Esophagus squamous epithelium (tissue), 4 donors: ENCODE data around the gene EHBP1.

Source experiments
- POLR2A ChIP-seq, 4 donors: fragments of 450-650 bp; IDR thresholded peaks; one replicate each; pipeline ENCODE4 v1.6.1; 2017; ENCODE audit warnings: antibody characterized with exemption in 4 of 4, mild to moderate bottlenecking in 4 of 4, moderate library complexity in 3 of 4
- TF ChIP-seq, protein P1 (sequence below), 6 experiments: fragments of 450-650 bp in 4 of 6; fragments of 200-600 bp in 2 of 6; sonication (generic) in 2 of 6; IDR thresholded peaks; one replicate each; pipeline ENCODE4 v1.5.1; 2016 to 2019; ENCODE audit warnings: antibody characterized with exemption in 6 of 6, mild to moderate bottlenecking in 4 of 6, moderate library complexity in 4 of 6

DNA sequence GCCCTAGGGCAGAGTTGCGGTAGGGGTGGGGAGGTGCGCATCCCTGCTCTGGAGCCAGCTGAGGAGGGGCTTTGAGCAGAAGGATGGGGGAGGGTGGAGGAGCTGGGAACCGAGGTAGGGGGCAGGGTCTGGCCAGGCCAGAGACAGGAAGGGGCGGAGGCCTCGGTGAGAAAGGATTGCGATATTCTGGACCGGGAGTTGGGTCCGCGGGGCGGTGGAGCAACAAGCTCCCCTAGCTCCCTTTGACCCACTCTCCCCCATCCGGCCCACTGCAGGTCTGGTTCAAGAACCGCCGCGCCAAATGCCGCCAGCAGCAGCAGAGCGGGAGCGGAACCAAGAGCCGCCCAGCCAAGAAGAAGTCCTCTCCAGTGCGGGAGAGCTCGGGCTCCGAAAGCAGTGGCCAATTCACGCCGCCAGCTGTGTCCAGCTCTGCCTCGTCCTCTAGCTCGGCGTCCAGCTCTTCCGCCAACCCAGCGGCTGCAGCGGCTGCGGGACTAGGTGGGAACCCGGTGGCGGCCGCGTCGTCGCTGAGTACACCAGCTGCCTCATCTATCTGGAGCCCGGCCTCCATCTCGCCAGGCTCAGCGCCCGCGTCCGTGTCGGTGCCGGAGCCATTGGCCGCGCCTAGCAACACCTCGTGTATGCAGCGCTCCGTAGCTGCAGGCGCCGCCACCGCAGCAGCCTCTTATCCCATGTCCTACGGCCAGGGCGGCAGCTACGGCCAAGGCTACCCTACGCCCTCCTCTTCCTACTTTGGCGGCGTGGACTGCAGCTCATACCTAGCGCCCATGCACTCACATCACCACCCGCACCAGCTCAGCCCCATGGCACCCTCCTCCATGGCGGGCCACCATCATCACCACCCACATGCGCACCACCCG, 350.0 kb downstream of the EHBP1 start:
- TF ChIP-seq, protein P1, sequence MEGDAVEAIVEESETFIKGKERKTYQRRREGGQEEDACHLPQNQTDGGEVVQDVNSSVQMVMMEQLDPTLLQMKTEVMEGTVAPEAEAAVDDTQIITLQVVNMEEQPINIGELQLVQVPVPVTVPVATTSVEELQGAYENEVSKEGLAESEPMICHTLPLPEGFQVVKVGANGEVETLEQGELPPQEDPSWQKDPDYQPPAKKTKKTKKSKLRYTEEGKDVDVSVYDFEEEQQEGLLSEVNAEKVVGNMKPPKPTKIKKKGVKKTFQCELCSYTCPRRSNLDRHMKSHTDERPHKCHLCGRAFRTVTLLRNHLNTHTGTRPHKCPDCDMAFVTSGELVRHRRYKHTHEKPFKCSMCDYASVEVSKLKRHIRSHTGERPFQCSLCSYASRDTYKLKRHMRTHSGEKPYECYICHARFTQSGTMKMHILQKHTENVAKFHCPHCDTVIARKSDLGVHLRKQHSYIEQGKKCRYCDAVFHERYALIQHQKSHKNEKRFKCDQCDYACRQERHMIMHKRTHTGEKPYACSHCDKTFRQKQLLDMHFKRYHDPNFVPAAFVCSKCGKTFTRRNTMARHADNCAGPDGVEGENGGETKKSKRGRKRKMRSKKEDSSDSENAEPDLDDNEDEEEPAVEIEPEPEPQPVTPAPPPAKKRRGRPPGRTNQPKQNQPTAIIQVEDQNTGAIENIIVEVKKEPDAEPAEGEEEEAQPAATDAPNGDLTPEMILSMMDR (IDR thresholded peaks at IDR 0.05), result no peak
- no peak for TF ChIP-seq POLR2A (IDR thresholded peaks at IDR 0.05)
